GM21528 (cell line): ENCODE data around the gene C1GALT1.
"Not testable (repeated sequence)": the region's sequence is repeated elsewhere in the genome, so short reads cannot be mapped to it uniquely, and the experiment has no call there.

Experiments used
- ATAC-seq: cut with Tn5 transposase; IDR thresholded peaks from one replicate; pipeline ENCODE4 v1.9.1; 2021; ENCODE audit warnings: mild to moderate bottlenecking, moderate library complexity; ENCODE audit not compliant: unreplicated experiment, low FRiP score

Gene C1GALT1

GRCh38 chr7:7231865-7232264, 49.5 kb downstream of the C1GALT1 start:
- no peak for ATAC-seq

GRCh38 chr7:7235347-7235746, 53.0 kb downstream of the C1GALT1 start:
- no peak for ATAC-seq

GRCh38 chr7:7236041-7236440, 53.7 kb downstream of the C1GALT1 start:
- ATAC-seq, result no peak

GRCh38 chr7:7237201-7237977, 55.0 kb downstream of the C1GALT1 start:
- ATAC-seq, result no peak

GRCh38 chr7:7237978-7238267, 55.6 kb downstream of the C1GALT1 start:
- no peak for ATAC-seq

GRCh38 chr7:7239346-7239745, 57.0 kb downstream of the C1GALT1 start:
- ATAC-seq, result no peak

GRCh38 chr7:7242899-7243298, 60.6 kb downstream of the C1GALT1 start:
- no peak for ATAC-seq

- ATAC-seq, result not testable (repeated sequence)
Observed at GRCh38 chr7:7245233-7245632, 62.9 kb downstream of the C1GALT1 start.

- ATAC-seq, result no peak
Observed at GRCh38 chr7:7246223-7246622, 63.9 kb downstream of the C1GALT1 start.

GRCh38 chr7:7247658-7248057, 65.3 kb downstream of the C1GALT1 start:
- ATAC-seq, result no peak

- ATAC-seq, result no peak
Observed at GRCh38 chr7:7249814-7250213, 67.5 kb downstream of the C1GALT1 start.

GRCh38 chr7:7251742-7252141, 69.4 kb downstream of the C1GALT1 start:
- ATAC-seq, result peak; percentile 95

GRCh38 chr7:7254319-7254718, 72.0 kb downstream of the C1GALT1 start:
- no peak for ATAC-seq

GRCh38 chr7:7254908-7255307, 72.6 kb downstream of the C1GALT1 start:
- no peak for ATAC-seq

- no peak for ATAC-seq
Observed at GRCh38 chr7:7256731-7257274, 74.5 kb downstream of the C1GALT1 start.

- ATAC-seq, result peak; percentile 92
Observed at GRCh38 chr7:7257899-7258692, 75.8 kb downstream of the C1GALT1 start.

GRCh38 chr7:7261863-7262262, 79.5 kb downstream of the C1GALT1 start:
- no peak for ATAC-seq

- no peak for ATAC-seq
Observed at GRCh38 chr7:7263297-7264230, 81.2 kb downstream of the C1GALT1 start.

- no peak for ATAC-seq
Observed at GRCh38 chr7:7264306-7265040, 82.1 kb downstream of the C1GALT1 start.
